HepG2 (cell line): ENCODE measurements around the gene OR13C8. TPM values are rescaled to one million over a fixed set of nuclear protein-coding genes. Genes with fewer than 3 reads are reported as not detected.

Experiments used
- ATAC-seq: fragments of 200-7000 bp; cut with Tn5 transposase; 3 replicates; pipeline ENCODE4 v1.9.1; 2020; ENCODE audit warnings: mild to moderate bottlenecking, moderate library complexity
- BruUV-seq: library from RNA; stranded (reverse); fragments of 400-500 nt; replicated peaks from 2 replicates; lab custom pipeline; 2021; lab: Mats Ljungman, UMichigan
- CTCF ChIA-PET: fragments of 300-600 bp; formaldehyde crosslinking; extraction: SDS; loops from one replicate; lab custom pipeline; 2021; ENCODE audit warnings: low total read pairs, inconsistent platforms, low intra/inter-chr PET ratio; lab: Yijun Ruan, JAX
- POLR2A ChIA-PET: fragments of 350-600 bp; sonication (Branson Sonifier 250); formaldehyde crosslinking; loops from one replicate; lab custom pipeline; 2020; ENCODE audit warnings: antibody characterized with exemption, inconsistent platforms; lab: Yijun Ruan, JAX
- DNase-seq: peaks from one replicate; pipeline ENCODE4 v3.0.0-alpha.2; 2015; ENCODE audit warnings: low spot score
- FAIRE-seq: peaks from 3 replicates; lab custom pipeline; 2011; peaks lifted over from hg19 to GRCh38; lab: Jason Lieb, UNC
- H2AFZ ChIP-seq: one replicate; pipeline ENCODE4 v1.6.1; 2011; ENCODE audit warnings: low read length, inconsistent platforms
- H3K27ac ChIP-seq: fragments of 300-600 bp; 3 replicates; pipeline ENCODE4 v1.8.0; 2011; ENCODE audit warnings: mixed run types, mild to moderate bottlenecking, mixed read lengths, low read length, inconsistent platforms; ENCODE audit not compliant: insufficient read depth; ENCODE audit errors: extremely low read length
- H3K27me3 ChIP-seq, 2 experiments: fragments of 200-600 bp in 1 of 2; 2 replicates in 1 of 2; 3 replicates in 1 of 2; pipeline versions ENCODE4 v1.6.0 to v1.8.0; 2011; ENCODE audit warnings: low read length in 2 of 2, mild to moderate bottlenecking in 2 of 2, moderate library complexity in 2 of 2, inconsistent platforms in 1 of 2; ENCODE audit not compliant: insufficient read depth in 2 of 2, control insufficient read depth in 1 of 2
- H3K36me3 ChIP-seq, 2 experiments: fragments of 200-600 bp in 1 of 2; replicated peaks in 1 of 2; 2 replicates in 1 of 2; 3 replicates in 1 of 2; pipeline versions ENCODE4 v1.5.1 to v1.8.0; 2011; ENCODE audit warnings: low read length in 2 of 2, inconsistent platforms in 1 of 2; ENCODE audit not compliant: insufficient read depth in 2 of 2, control insufficient read depth in 1 of 2
- H3K4me1 ChIP-seq: 2 replicates; pipeline ENCODE4 v1.5.1; 2012; ENCODE audit warnings: low read length, inconsistent platforms; ENCODE audit not compliant: insufficient read depth
- H3K4me2 ChIP-seq: 2 replicates; pipeline ENCODE4 v1.6.0; 2011; ENCODE audit warnings: low read depth, low read length, inconsistent platforms
- H3K4me3 ChIP-seq, 3 experiments: fragments of 200-600 bp in 1 of 3; sonication (generic), shearing (Covaris generic) in 1 of 3; replicated peaks in 1 of 3; 2 replicates each; pipeline ENCODE4 v1.5.1; 2011 to 2016; ENCODE audit warnings: low read length in 3 of 3, inconsistent platforms in 2 of 3, low read depth in 2 of 3, mild to moderate bottlenecking in 2 of 3, control low read depth in 1 of 3, mixed read lengths in 1 of 3; ENCODE audit not compliant: insufficient read depth in 1 of 3
- H3K79me2 ChIP-seq: one replicate; pipeline ENCODE4 v1.6.1; 2011; ENCODE audit warnings: low read length, inconsistent platforms; ENCODE audit not compliant: insufficient read depth
- H3K9ac ChIP-seq: 2 replicates; pipeline ENCODE4 v1.6.0; 2011; ENCODE audit warnings: mild to moderate bottlenecking, low read depth, low read length, inconsistent platforms; ENCODE audit not compliant: insufficient read depth
- H3K9me3 ChIP-seq: 2 replicates; pipeline ENCODE4 v1.5.1; 2012; ENCODE audit warnings: mild to moderate bottlenecking, low read length
- H4K20me1 ChIP-seq: 2 replicates; pipeline ENCODE4 v1.6.0; 2011; ENCODE audit warnings: inconsistent platforms, mild to moderate bottlenecking, low read length, moderate library complexity; ENCODE audit not compliant: insufficient read depth
- CEBPB ChIP-seq: IDR thresholded peaks from 2 replicates; pipeline ENCODE4 v1.6.1; 2011; ENCODE audit warnings: low read depth, low read length, improper control_type of control experiment, borderline replicate concordance
- EED ChIP-seq: sonication (generic); formaldehyde crosslinking; IDR thresholded peaks from 2 replicates; pipeline ENCODE4 v1.5.0; 2020; ENCODE audit warnings: mild to moderate bottlenecking, missing genetic modification reagents
- GATA4 ChIP-seq: sonication (generic); IDR thresholded peaks from 2 replicates; pipeline ENCODE4 v1.6.1; 2016; ENCODE audit warnings: antibody characterized with exemption, low read depth, borderline replicate concordance
- HMGA1 ChIP-seq: sonication (generic); formaldehyde crosslinking; conservative IDR thresholded peaks from 2 replicates; pipeline ENCODE4 v1.4.0; 2020; ENCODE audit warnings: missing genetic modification reagents
- NFIC ChIP-seq: IDR thresholded peaks from 2 replicates; pipeline ENCODE4 v1.6.1; 2012; ENCODE audit warnings: mild to moderate bottlenecking, low read length, inconsistent platforms
- RXRB ChIP-seq: IDR thresholded peaks from 2 replicates; pipeline ENCODE4 v1.6.1; 2016; ENCODE audit warnings: borderline replicate concordance, missing genetic modification reagents, missing compliant biosample characterization
- TAF15 ChIP-seq: fragments of 200-400 bp; formaldehyde crosslinking; IDR thresholded peaks from one replicate; pipeline ENCODE4 v1.6.1; 2018; ENCODE audit warnings: mild to moderate bottlenecking, low read depth, low read length; ENCODE audit not compliant: poor library complexity, severe bottlenecking
- ZFP36L2 ChIP-seq: sonication (generic); formaldehyde crosslinking; IDR thresholded peaks from 2 replicates; pipeline ENCODE4 v1.4.0; 2020; ENCODE audit warnings: missing genetic modification reagents
- ZNF256 ChIP-seq: sonication (generic); formaldehyde crosslinking; conservative IDR thresholded peaks from 2 replicates; pipeline ENCODE4 v1.4.0; 2020; ENCODE audit warnings: missing genetic modification reagents
- ZNF598 ChIP-seq: sonication (generic); formaldehyde crosslinking; IDR thresholded peaks from 2 replicates; pipeline ENCODE4 v1.5.1; 2020; ENCODE audit warnings: mild to moderate bottlenecking, missing genetic modification reagents, borderline replicate concordance
- WGBS: methylation state at CpG from one replicate; pipeline ENCODE4 v1.1.6; 2017; ENCODE audit warnings: low lambda C conversion rate; 5-methylcytosine and 5-hydroxymethylcytosine counted together
- in situ Hi-C: cut with HindIII; loops from 2 replicates; pipeline ENCODE4 v1.10.0; 2017; ENCODE audit warnings: low pct_unique_long_range_greater_than_20kb; ENCODE audit not compliant: extremely low pct_ligation_motif_present
- intact Hi-C: fragments of 100-400 bp; cut with micrococcal nuclease; formaldehyde crosslinking; loops from one replicate; pipeline ENCODE4 v1.10.0; 2022; ENCODE audit not compliant: unreplicated experiment
- polyA plus RNA-seq, 8 experiments: library from polyadenylated mRNA; depleted of rRNA in 3 of 8; stranded (reverse) in 7 of 8; unstranded in 1 of 8; fragments of >200 nt; fragmentation: Illumina TruSeq in 4 of 8; extraction: Trizol in 4 of 8; gene quantifications; 2 replicates each; pipeline versions ENCODE4 v1.2.1 to v1.2.3, GENCODE V29; 2011 to 2016; ENCODE audit warnings: low read depth in 4 of 8, missing spikeins in 1 of 8, mixed read lengths in 1 of 8; ENCODE audit not compliant: insufficient read depth in 1 of 8
- total RNA-seq, 5 experiments: library from RNA; depleted of rRNA; stranded (reverse); fragments of >200 nt; fragmentation: Illumina TruSeq; extraction: Trizol; gene quantifications; 2 replicates each; pipeline ENCODE4 v1.2.3, GENCODE V29; 2016; ENCODE audit warnings: low read depth in 1 of 5
- TF ChIP-seq, protein P1 (sequence below): IDR thresholded peaks from 2 replicates; pipeline ENCODE4 v1.6.1; 2016; ENCODE audit warnings: missing compliant biosample characterization, missing genetic modification reagents, borderline replicate concordance
- TF ChIP-seq, protein P2 (sequence below): sonication (generic); formaldehyde crosslinking; IDR thresholded peaks from 2 replicates; pipeline ENCODE4 v1.4.0; 2020; ENCODE audit warnings: low read depth, missing genetic modification reagents

Gene OR13C8
- total and polyA plus RNA-seq, 2 of the 13 experiments (the other 11 are each of a cell fraction or from before 2014, with no cell fraction given) = not detected

DNA sequence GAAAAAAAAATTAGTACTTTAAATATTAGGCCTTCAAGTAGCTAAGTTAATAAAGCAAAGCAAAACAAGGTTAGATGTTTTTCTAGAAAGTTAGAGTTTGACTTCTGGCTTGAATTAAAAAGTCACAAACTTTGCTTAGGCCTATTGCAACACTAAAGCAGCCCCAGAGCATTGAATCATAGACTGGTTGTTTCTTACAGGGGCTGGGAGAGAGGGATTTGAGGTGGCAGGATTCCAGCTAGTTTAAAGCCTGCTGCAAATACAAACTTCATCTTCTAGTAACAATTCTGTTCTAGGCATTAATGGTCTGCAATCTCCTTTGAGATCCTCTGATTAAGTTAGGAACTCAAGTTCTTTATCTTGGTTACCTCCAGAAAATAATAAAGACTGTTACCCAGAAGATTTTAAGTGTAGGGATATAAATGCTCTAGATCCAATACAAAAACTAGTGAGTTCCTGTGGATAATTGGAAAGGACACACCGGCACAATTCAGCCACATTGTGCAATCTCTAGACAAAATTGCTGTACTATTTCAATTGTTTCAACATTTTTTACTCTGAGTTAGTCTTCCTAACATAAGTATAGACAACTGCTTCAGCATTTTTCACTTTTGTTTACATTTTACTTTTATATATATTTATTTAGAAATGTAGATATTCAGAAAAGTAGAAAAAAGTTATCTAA is 17.7 kb downstream of the OR13C8 start:
- no TSS peak for BruUV-seq
- Histone ChIP-seq H3K9me3 (no peaks in the 10 kb centered on the region), H3K4me3 (no peak overlapping the region), H3K4me1 (no peaks in the 10 kb centered on the region), H3K36me3 (no peaks in the 10 kb centered on the region), H2AFZ (no peak overlapping the region), H3K27me3 (no peaks in the 10 kb centered on the region), H3K4me2 (no peak overlapping the region), H3K27ac (no peak overlapping the region), H3K9ac (no peak overlapping the region), H4K20me1 (no peaks in the 10 kb centered on the region), H3K79me2 (no peaks in the 10 kb centered on the region)
- in situ Hi-C loops (no loop called here), intact Hi-C loops (no loop called here)
- DNase-seq (no peak), FAIRE-seq (no peak), ATAC-seq (no peak)
- WGBS = 0% methylated on average over 1 of the region's 1 CpG
- TF ChIP-seq ZNF598 (CRISPR knock-in tag) = no peak
- TF ChIP-seq TAF15 = no peak
- no peak for TF ChIP-seq NFIC
- TF ChIP-seq CEBPB = peak; percentile 20; the same call in 1 of the 2 replicates
- TF ChIP-seq EED (CRISPR knock-in tag) = no peak
- TF ChIP-seq, protein P1, sequence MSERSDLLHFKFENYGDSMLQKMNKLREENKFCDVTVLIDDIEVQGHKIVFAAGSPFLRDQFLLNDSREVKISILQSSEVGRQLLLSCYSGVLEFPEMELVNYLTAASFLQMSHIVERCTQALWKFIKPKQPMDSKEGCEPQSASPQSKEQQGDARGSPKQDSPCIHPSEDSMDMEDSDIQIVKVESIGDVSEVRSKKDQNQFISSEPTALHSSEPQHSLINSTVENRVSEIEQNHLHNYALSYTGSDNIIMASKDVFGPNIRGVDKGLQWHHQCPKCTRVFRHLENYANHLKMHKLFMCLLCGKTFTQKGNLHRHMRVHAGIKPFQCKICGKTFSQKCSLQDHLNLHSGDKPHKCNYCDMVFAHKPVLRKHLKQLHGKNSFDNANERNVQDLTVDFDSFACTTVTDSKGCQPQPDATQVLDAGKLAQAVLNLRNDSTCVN (CRISPR knock-in tag) = no peak
- TF ChIP-seq RXRB (CRISPR knock-in tag) = no peak
- CTCF ChIA-PET = no interaction called here
- POLR2A ChIA-PET = no interaction called here

DNA sequence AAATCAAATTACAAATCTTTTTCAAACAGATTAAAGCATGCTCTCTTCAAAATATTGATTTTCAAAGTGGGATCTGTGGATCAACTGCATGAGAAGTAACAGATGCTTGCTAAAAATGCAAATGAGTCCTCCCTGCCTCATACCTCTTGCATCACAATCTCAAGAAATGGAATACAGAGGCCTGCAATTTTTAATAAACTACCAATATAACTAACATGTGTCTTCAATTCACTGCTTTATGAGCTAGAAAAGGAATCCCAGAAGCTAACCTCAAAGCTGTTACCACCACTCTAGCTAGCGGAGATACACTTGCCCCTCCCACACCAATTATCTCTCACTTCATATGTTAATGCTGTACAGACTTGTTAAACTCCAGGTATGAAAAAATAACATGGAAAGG is 20.7 kb downstream of the OR13C8 start:
- no peak overlapping the region for H3K4me2 ChIP-seq
- no peak overlapping the region for H3K4me3 ChIP-seq
- WGBS = 0% methylated on average over 1 of the region's 1 CpG
- in situ Hi-C loops = no loop called here
- DNase-seq = no peak
- no peak for ATAC-seq
- intact Hi-C loops = loop anchor here (5.0 kb wide), 1 partner anchor 47 kb away; no protein-coding TSS in a partner anchor
- H2AFZ ChIP-seq = no peak overlapping the region
- H3K27ac ChIP-seq = no peak overlapping the region
- FAIRE-seq = no peak
- POLR2A ChIA-PET = no interaction called here
- H3K27me3 ChIP-seq = no peaks in the 10 kb centered on the region
- H3K9me3 ChIP-seq = no peaks in the 10 kb centered on the region
- H3K4me1 ChIP-seq = no peaks in the 10 kb centered on the region
- BruUV-seq = no TSS peak
- H4K20me1 ChIP-seq = no peaks in the 10 kb centered on the region
- no peaks in the 10 kb centered on the region for H3K36me3 ChIP-seq
- no peaks in the 10 kb centered on the region for H3K79me2 ChIP-seq
- H3K9ac ChIP-seq = no peak overlapping the region
- CTCF ChIA-PET = no interaction called here
- TF ChIP-seq HMGA1 (CRISPR knock-in tag) = no peak
- no peak for TF ChIP-seq GATA4
- TF ChIP-seq ZFP36L2 = no peak
- no peak for TF ChIP-seq ZNF256 (CRISPR knock-in tag)
- TF ChIP-seq, protein P2, sequence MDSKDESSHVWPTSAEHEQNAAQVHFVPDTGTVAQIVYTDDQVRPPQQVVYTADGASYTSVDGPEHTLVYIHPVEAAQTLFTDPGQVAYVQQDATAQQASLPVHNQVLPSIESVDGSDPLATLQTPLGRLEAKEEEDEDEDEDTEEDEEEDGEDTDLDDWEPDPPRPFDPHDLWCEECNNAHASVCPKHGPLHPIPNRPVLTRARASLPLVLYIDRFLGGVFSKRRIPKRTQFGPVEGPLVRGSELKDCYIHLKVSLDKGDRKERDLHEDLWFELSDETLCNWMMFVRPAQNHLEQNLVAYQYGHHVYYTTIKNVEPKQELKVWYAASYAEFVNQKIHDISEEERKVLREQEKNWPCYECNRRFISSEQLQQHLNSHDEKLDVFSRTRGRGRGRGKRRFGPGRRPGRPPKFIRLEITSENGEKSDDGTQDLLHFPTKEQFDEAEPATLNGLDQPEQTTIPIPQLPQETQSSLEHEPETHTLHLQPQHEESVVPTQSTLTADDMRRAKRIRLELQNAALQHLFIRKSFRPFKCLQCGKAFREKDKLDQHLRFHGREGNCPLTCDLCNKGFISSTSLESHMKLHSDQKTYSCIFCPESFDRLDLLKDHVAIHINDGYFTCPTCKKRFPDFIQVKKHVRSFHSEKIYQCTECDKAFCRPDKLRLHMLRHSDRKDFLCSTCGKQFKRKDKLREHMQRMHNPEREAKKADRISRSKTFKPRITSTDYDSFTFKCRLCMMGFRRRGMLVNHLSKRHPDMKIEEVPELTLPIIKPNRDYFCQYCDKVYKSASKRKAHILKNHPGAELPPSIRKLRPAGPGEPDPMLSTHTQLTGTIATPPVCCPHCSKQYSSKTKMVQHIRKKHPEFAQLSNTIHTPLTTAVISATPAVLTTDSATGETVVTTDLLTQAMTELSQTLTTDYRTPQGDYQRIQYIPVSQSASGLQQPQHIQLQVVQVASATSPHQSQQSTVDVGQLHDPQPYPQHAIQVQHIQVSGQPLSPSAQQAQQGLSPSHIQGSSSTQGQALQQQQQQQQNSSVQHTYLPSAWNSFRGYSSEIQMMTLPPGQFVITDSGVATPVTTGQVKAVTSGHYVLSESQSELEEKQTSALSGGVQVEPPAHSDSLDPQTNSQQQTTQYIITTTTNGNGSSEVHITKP (CRISPR knock-in tag) = no peak
